NCI-H748 treated with DMSO at 0.1 percent for 48 hours (cell line): ENCODE data around the gene SEMA3E.
"Not testable (repeated sequence)": the region's sequence is repeated elsewhere in the genome, so short reads cannot be mapped to it uniquely, and the experiment has no call there.

Experiments used
- DNase-seq: peaks from one replicate; lab custom pipeline; 2025; lab: John Stamatoyannopoulos, UW

Gene SEMA3E

GRCh38 chr7:83486536-83486935 is 162.4 kb downstream of the SEMA3E start:
- DNase-seq = no peak

- DNase-seq = no peak
Observed at GRCh38 chr7:83484826-83485225, 164.1 kb downstream of the SEMA3E start.

- no peak for DNase-seq
Observed at GRCh38 chr7:83484266-83484665, 164.7 kb downstream of the SEMA3E start.

GRCh38 chr7:83478616-83479015 is 170.3 kb downstream of the SEMA3E start:
- no peak for DNase-seq

GRCh38 chr7:83476511-83477050 is 172.4 kb downstream of the SEMA3E start:
- DNase-seq = no peak

GRCh38 chr7:83475420-83475819 is 173.5 kb downstream of the SEMA3E start:
- no peak for DNase-seq

GRCh38 chr7:83472376-83472775 is 176.6 kb downstream of the SEMA3E start:
- no peak for DNase-seq

GRCh38 chr7:83469491-83469890 is 179.4 kb downstream of the SEMA3E start:
- no peak for DNase-seq

GRCh38 chr7:83469076-83469475 is 179.9 kb downstream of the SEMA3E start:
- no peak for DNase-seq

GRCh38 chr7:83468251-83468739 is 180.6 kb downstream of the SEMA3E start:
- DNase-seq = no peak

GRCh38 chr7:83467493-83467892 is 181.4 kb downstream of the SEMA3E start:
- no peak for DNase-seq

- no peak for DNase-seq
Observed at GRCh38 chr7:83466956-83467355, 182.0 kb downstream of the SEMA3E start.

- no peak for DNase-seq
Observed at GRCh38 chr7:83466187-83466923, 182.6 kb downstream of the SEMA3E start.

GRCh38 chr7:83465643-83466042 is 183.3 kb downstream of the SEMA3E start:
- DNase-seq = no peak

- DNase-seq = not testable (repeated sequence)
Observed at GRCh38 chr7:83461820-83462219, 187.1 kb downstream of the SEMA3E start.

GRCh38 chr7:83459930-83460653 is 188.8 kb downstream of the SEMA3E start:
- DNase-seq = not testable (repeated sequence)

GRCh38 chr7:83459101-83459929 is 189.6 kb downstream of the SEMA3E start:
- DNase-seq = not testable (repeated sequence)

GRCh38 chr7:83457022-83457892 is 191.7 kb downstream of the SEMA3E start:
- DNase-seq = no peak

GRCh38 chr7:83456413-83456812 is 192.5 kb downstream of the SEMA3E start:
- DNase-seq = no peak

- no peak for DNase-seq
Observed at GRCh38 chr7:83455612-83456011, 193.3 kb downstream of the SEMA3E start.

GRCh38 chr7:83452256-83452655 is 196.7 kb downstream of the SEMA3E start:
- no peak for DNase-seq
